GM18499 (cell line): ENCODE measurements around the gene TRAF3.

Experiments used
- ATAC-seq: cut with Tn5 transposase; IDR thresholded peaks from one replicate; pipeline ENCODE4 v1.9.1; 2021; ENCODE audit warnings: moderate number of reproducible peaks; ENCODE audit not compliant: insufficient read depth, unreplicated experiment

The TRAF3 gene

GRCh38 chr14:102775855-102776760 lies 1.1 kb upstream of the TRAF3 start:
- no peak for ATAC-seq

- ATAC-seq: no peak
Measured at GRCh38 chr14:102777711-102778337, 575 bp downstream of the TRAF3 start.

- ATAC-seq: no peak
Measured at GRCh38 chr14:102778338-102779083, 1.3 kb downstream of the TRAF3 start.

GRCh38 chr14:102779084-102779462 lies 1.8 kb downstream of the TRAF3 start:
- ATAC-seq: no peak

- ATAC-seq: no peak
Measured at GRCh38 chr14:102779574-102780315, 2.5 kb downstream of the TRAF3 start.

GRCh38 chr14:102781063-102781462 lies 3.8 kb downstream of the TRAF3 start:
- ATAC-seq: no peak

GRCh38 chr14:102782974-102783373 lies 5.7 kb downstream of the TRAF3 start:
- ATAC-seq: no peak

- no peak for ATAC-seq
Measured at GRCh38 chr14:102784892-102785594, 7.8 kb downstream of the TRAF3 start.

- ATAC-seq: no peak
Measured at GRCh38 chr14:102785595-102785963, 8.3 kb downstream of the TRAF3 start.

- no peak for ATAC-seq
Measured at GRCh38 chr14:102786768-102787167, 9.5 kb downstream of the TRAF3 start.

GRCh38 chr14:102789349-102789748 lies 12.1 kb downstream of the TRAF3 start:
- no peak for ATAC-seq

GRCh38 chr14:102793531-102794328 lies 16.5 kb downstream of the TRAF3 start:
- ATAC-seq: no peak

GRCh38 chr14:102795060-102795925 lies 18.0 kb downstream of the TRAF3 start:
- ATAC-seq: no peak

- ATAC-seq: no peak
Measured at GRCh38 chr14:102796661-102797190, 19.5 kb downstream of the TRAF3 start.

GRCh38 chr14:102798926-102799325 lies 21.7 kb downstream of the TRAF3 start:
- no peak for ATAC-seq

- no peak for ATAC-seq
Measured at GRCh38 chr14:102799684-102800562, 22.7 kb downstream of the TRAF3 start.
